GM12878 (cell line): Measurements from ENCODE around the gene BEST3. TPM values are rescaled to one million over a fixed set of nuclear protein-coding genes. Genes with fewer than 3 reads are reported as not detected.

Experiments used
- ATAC-seq: fragments of 200-7000 bp; cut with Tn5 transposase; 3 replicates; pipeline ENCODE4 v1.9.1; 2020; ENCODE audit warnings: mild to moderate bottlenecking, moderate library complexity
- BruUV-seq: library from RNA; stranded (reverse); fragments of 400-500 nt; replicated peaks from 2 replicates; lab custom pipeline; 2021; lab: Mats Ljungman, UMichigan
- CTCF ChIA-PET: fragments of 300-600 bp; sonication (Branson Sonifier 250); formaldehyde crosslinking; extraction: SDS; loops from one replicate; lab custom pipeline; 2021; ENCODE audit warnings: inconsistent platforms; lab: Yijun Ruan, JAX
- POLR2A ChIA-PET: fragments of 350-600 bp; formaldehyde crosslinking; extraction: SDS; loops from one replicate; lab custom pipeline; 2021; ENCODE audit warnings: inconsistent platforms; lab: Charles Lee
- RAD21 ChIA-PET: fragments of 300-600 bp; sonication (Branson Sonifier 250); formaldehyde crosslinking; loops from one replicate; lab custom pipeline; 2023; ENCODE audit warnings: antibody characterized with exemption; ENCODE audit not compliant: unreplicated experiment; lab: Charles Lee
- SMC1A ChIA-PET: fragments of 300-600 bp; sonication (Branson Sonifier 250); formaldehyde crosslinking; loops from one replicate; lab custom pipeline; 2023; ENCODE audit not compliant: unreplicated experiment, uncharacterized antibody; lab: Charles Lee
- DNase-seq: peaks from one replicate; pipeline ENCODE4 v3.0.0-alpha.2; 2011; ENCODE audit warnings: low read depth, low spot score
- FAIRE-seq: peaks from 3 replicates; lab custom pipeline; 2011; peaks lifted over from hg19 to GRCh38; lab: Jason Lieb, UNC
- H2AFZ ChIP-seq: 2 replicates; pipeline ENCODE4 v1.6.0; 2011; ENCODE audit warnings: low read depth, low read length, control low read depth; ENCODE audit not compliant: control insufficient read depth
- H3K27ac ChIP-seq: 2 replicates; pipeline ENCODE4 v1.5.1; 2011; ENCODE audit warnings: control low read depth; ENCODE audit not compliant: control insufficient read depth, insufficient read depth
- H3K27me3 ChIP-seq, 2 experiments: replicated peaks in 1 of 2; 2 replicates each; pipeline versions ENCODE4 v1.6.0 to v1.6.1; 2011; ENCODE audit warnings: low read length in 1 of 2; ENCODE audit not compliant: control insufficient read depth in 2 of 2, insufficient read depth in 2 of 2
- H3K36me3 ChIP-seq, 2 experiments: 2 replicates each; pipeline ENCODE4 v1.5.1; 2011; ENCODE audit warnings: low read length in 1 of 2; ENCODE audit not compliant: control insufficient read depth in 2 of 2, insufficient read depth in 2 of 2
- H3K4me1 ChIP-seq: 2 replicates; pipeline ENCODE4 v1.6.1; 2011; ENCODE audit warnings: mild to moderate bottlenecking, low read length, moderate library complexity, mixed read lengths; ENCODE audit not compliant: control insufficient read depth, insufficient read depth
- H3K4me2 ChIP-seq: 2 replicates; pipeline ENCODE4 v1.6.0; 2011; ENCODE audit warnings: control low read depth; ENCODE audit not compliant: control insufficient read depth, insufficient read depth
- H3K4me3 ChIP-seq: fragments of 200-600 bp; sonication (generic); 2 replicates; pipeline ENCODE4 v1.5.1; 2016
- H3K79me2 ChIP-seq: 2 replicates; pipeline ENCODE4 v1.6.0; 2011; ENCODE audit warnings: low read length; ENCODE audit not compliant: control insufficient read depth, insufficient read depth
- H3K9ac ChIP-seq: 2 replicates; pipeline ENCODE4 v1.8.0; 2011; ENCODE audit warnings: low read length, control low read depth, mixed read lengths; ENCODE audit not compliant: control insufficient read depth, insufficient read depth
- H3K9me3 ChIP-seq: replicated peaks from 3 replicates; pipeline ENCODE4 v1.5.1; 2011; ENCODE audit warnings: mild to moderate bottlenecking, low read length; ENCODE audit not compliant: control insufficient read depth, insufficient read depth
- H4K20me1 ChIP-seq: 2 replicates; pipeline ENCODE4 v1.6.0; 2011; ENCODE audit not compliant: control insufficient read depth, insufficient read depth
- ASH2L ChIP-seq: fragments of 300-600, 200-600 bp; sonication (generic); IDR thresholded peaks from 2 replicates; pipeline ENCODE4 v1.6.1; 2017; ENCODE audit warnings: low read depth, mild to moderate bottlenecking, borderline replicate concordance
- CHD2 ChIP-seq: IDR thresholded peaks from 2 replicates; pipeline ENCODE4 v1.6.1; 2011; ENCODE audit warnings: low read depth, low read length, improper control_type of control experiment, borderline replicate concordance
- ETV6 ChIP-seq, 2 experiments: fragments of 450-650 bp in 1 of 2; IDR thresholded peaks in 1 of 2; conservative IDR thresholded peaks in 1 of 2; 2 replicates each; pipeline ENCODE4 v1.6.1; 2014; ENCODE audit warnings: antibody characterized with exemption in 1 of 2, borderline replicate concordance in 1 of 2, low read depth in 1 of 2, mild to moderate bottlenecking in 1 of 2, moderate library complexity in 1 of 2
- NFYA ChIP-seq: IDR thresholded peaks from 2 replicates; pipeline ENCODE4 v1.6.1; 2011; ENCODE audit warnings: low read depth, mild to moderate bottlenecking, low read length, improper control_type of control experiment, borderline replicate concordance
- POLR2AphosphoS2 ChIP-seq: IDR thresholded peaks from 2 replicates; pipeline ENCODE4 v1.6.1; 2011; ENCODE audit warnings: low read depth, mild to moderate bottlenecking, low read length, improper control_type of control experiment, moderate library complexity
- TAF1 ChIP-seq: IDR thresholded peaks from 2 replicates; pipeline ENCODE4 v1.6.1; 2011; ENCODE audit warnings: mild to moderate bottlenecking, low read depth, low read length, borderline replicate concordance
- TCF7 ChIP-seq: IDR thresholded peaks from 2 replicates; pipeline ENCODE4 v1.6.1; 2014; ENCODE audit warnings: antibody characterized with exemption, borderline replicate concordance
- WGBS: methylation state at CpG from one replicate; pipeline ENCODE4 v1.1.6; 2016; ENCODE audit warnings: low lambda C conversion rate; ENCODE audit not compliant: insufficient replicate concordance, insufficient coverage; ENCODE audit errors: missing lambda C conversion rate; 5-methylcytosine and 5-hydroxymethylcytosine counted together
- in situ Hi-C: fragments of 300-500 bp; cut with MboI; formaldehyde crosslinking; loops from 9 replicates; pipeline ENCODE4 v1.14.3; 2018; ENCODE audit warnings: mixed read lengths
- intact Hi-C: fragments of 100-400 bp; cut with micrococcal nuclease; formaldehyde crosslinking; loops from one replicate; pipeline ENCODE4 v1.14.2; 2022; ENCODE audit not compliant: unreplicated experiment
- polyA plus RNA-seq, 11 experiments: library from polyadenylated mRNA; depleted of rRNA in 4 of 11; unstranded in 6 of 11; stranded (reverse) in 5 of 11; fragments of >200 nt; fragmentation: Nextera tagmentation in 4 of 11; fragmentation: Illumina TruSeq in 1 of 11; extraction: Ambion mirVana in 4 of 11; extraction: Trizol in 1 of 11; gene quantifications; 1 replicate in 1 of 11; 2 replicates in 10 of 11; pipeline versions ENCODE4 v1.2.1 to v1.2.3, GENCODE V29; 2011 to 2016; ENCODE audit warnings: inconsistent platforms in 2 of 11, missing spikeins in 2 of 11, low read depth in 1 of 11
- total RNA-seq, 4 experiments: library from RNA; depleted of rRNA in 3 of 4; stranded (reverse); fragments of >200 nt in 3 of 4; fragmentation: Illumina TruSeq in 1 of 4; extraction: Trizol in 1 of 4; gene quantifications; 2 replicates each; pipeline versions ENCODE4 v1.2.1 to v1.2.3, GENCODE V29; 2013 to 2021
- TF ChIP-seq, protein P1 (sequence below): IDR thresholded peaks from 2 replicates; pipeline ENCODE4 v1.6.1; 2012; ENCODE audit warnings: improper control_type of control experiment, low read depth, low read length; ENCODE audit not compliant: insufficient replicate concordance
- TF ChIP-seq, protein P2 (sequence below): fragments of 450-650 bp; IDR thresholded peaks from 2 replicates; pipeline ENCODE4 v1.6.1; 2017; ENCODE audit warnings: mild to moderate bottlenecking, moderate library complexity

BEST3 gene
- total and polyA plus RNA-seq, 10 of the 15 experiments (the other 5 are each of a cell fraction or from before 2014, with no cell fraction given) = not detected

DNA sequence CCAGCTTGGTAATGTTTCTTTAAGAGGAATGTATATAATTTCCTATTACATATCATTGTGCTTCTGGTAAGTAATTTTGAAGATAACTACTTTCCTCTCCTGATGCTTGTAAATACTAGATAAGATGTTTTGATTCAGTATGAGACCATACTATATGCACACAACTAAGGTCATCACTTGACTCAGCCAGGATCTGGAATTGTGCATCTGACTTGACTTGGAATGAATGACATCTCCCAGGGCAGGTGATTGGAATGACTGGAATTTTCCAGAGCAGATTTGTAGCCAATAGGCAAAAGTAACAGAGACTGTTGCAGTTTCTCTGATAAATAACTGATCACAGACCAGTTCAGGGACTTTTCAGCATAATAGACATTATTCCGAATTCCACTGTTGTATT lies 11.1 kb downstream of the BEST3 start (continued):
- TF ChIP-seq, protein P1, sequence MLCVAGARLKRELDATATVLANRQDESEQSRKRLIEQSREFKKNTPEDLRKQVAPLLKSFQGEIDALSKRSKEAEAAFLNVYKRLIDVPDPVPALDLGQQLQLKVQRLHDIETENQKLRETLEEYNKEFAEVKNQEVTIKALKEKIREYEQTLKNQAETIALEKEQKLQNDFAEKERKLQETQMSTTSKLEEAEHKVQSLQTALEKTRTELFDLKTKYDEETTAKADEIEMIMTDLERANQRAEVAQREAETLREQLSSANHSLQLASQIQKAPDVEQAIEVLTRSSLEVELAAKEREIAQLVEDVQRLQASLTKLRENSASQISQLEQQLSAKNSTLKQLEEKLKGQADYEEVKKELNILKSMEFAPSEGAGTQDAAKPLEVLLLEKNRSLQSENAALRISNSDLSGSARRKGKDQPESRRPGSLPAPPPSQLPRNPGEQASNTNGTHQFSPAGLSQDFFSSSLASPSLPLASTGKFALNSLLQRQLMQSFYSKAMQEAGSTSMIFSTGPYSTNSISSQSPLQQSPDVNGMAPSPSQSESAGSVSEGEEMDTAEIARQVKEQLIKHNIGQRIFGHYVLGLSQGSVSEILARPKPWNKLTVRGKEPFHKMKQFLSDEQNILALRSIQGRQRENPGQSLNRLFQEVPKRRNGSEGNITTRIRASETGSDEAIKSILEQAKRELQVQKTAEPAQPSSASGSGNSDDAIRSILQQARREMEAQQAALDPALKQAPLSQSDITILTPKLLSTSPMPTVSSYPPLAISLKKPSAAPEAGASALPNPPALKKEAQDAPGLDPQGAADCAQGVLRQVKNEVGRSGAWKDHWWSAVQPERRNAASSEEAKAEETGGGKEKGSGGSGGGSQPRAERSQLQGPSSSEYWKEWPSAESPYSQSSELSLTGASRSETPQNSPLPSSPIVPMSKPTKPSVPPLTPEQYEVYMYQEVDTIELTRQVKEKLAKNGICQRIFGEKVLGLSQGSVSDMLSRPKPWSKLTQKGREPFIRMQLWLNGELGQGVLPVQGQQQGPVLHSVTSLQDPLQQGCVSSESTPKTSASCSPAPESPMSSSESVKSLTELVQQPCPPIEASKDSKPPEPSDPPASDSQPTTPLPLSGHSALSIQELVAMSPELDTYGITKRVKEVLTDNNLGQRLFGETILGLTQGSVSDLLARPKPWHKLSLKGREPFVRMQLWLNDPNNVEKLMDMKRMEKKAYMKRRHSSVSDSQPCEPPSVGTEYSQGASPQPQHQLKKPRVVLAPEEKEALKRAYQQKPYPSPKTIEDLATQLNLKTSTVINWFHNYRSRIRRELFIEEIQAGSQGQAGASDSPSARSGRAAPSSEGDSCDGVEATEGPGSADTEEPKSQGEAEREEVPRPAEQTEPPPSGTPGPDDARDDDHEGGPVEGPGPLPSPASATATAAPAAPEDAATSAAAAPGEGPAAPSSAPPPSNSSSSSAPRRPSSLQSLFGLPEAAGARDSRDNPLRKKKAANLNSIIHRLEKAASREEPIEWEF = no peak

DNA sequence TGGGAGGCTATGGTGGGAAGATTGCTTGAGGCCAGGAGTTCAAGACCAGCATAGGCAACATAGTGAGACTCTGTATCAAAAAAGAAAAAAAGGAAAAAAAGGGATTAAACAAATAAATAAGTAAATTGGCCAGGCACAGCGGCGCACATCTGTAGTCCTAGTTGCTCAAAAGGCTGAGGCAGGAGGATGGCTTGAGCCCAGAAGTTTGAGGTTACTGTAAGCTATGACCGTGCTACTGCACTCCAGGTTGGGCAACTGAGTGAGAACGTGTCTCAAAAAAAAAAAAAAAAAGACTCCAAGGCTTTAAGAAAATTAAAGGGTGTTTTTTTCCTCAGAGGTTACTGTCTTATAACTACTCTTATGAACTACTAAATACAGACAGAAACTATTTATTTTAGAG lies 11.7 kb downstream of the BEST3 start:
- ChIA-PET CTCF (no interaction called here), RAD21 (no interaction called here), SMC1A (interaction anchor here (1.2 kb wide), 1 partner anchor 47 kb away, joined by 3 read pairs; no protein-coding TSS in a partner anchor), POLR2A (interaction anchor here (0.6 kb wide), 1 partner anchor 426 kb away, joined by 6 read pairs; no protein-coding TSS in a partner anchor)
- Histone ChIP-seq H3K4me3 (no peak overlapping the region), H3K27me3 (no peaks in the 10 kb centered on the region; a peak in 1 of 4 replicates), H3K36me3 (no peaks in the 10 kb centered on the region), H3K9me3 (no peaks in the 10 kb centered on the region), H3K27ac (no peak overlapping the region), H4K20me1 (no peaks in the 10 kb centered on the region), H3K4me2 (no peak overlapping the region), H2AFZ (no peak overlapping the region), H3K9ac (no peak overlapping the region), H3K79me2 (no peaks in the 10 kb centered on the region), H3K4me1 (no peaks in the 10 kb centered on the region)
- TF ChIP-seq NFYA = no peak
- TF ChIP-seq TCF7 = no peak
- TF ChIP-seq CHD2 = no peak
- TF ChIP-seq, protein P2, sequence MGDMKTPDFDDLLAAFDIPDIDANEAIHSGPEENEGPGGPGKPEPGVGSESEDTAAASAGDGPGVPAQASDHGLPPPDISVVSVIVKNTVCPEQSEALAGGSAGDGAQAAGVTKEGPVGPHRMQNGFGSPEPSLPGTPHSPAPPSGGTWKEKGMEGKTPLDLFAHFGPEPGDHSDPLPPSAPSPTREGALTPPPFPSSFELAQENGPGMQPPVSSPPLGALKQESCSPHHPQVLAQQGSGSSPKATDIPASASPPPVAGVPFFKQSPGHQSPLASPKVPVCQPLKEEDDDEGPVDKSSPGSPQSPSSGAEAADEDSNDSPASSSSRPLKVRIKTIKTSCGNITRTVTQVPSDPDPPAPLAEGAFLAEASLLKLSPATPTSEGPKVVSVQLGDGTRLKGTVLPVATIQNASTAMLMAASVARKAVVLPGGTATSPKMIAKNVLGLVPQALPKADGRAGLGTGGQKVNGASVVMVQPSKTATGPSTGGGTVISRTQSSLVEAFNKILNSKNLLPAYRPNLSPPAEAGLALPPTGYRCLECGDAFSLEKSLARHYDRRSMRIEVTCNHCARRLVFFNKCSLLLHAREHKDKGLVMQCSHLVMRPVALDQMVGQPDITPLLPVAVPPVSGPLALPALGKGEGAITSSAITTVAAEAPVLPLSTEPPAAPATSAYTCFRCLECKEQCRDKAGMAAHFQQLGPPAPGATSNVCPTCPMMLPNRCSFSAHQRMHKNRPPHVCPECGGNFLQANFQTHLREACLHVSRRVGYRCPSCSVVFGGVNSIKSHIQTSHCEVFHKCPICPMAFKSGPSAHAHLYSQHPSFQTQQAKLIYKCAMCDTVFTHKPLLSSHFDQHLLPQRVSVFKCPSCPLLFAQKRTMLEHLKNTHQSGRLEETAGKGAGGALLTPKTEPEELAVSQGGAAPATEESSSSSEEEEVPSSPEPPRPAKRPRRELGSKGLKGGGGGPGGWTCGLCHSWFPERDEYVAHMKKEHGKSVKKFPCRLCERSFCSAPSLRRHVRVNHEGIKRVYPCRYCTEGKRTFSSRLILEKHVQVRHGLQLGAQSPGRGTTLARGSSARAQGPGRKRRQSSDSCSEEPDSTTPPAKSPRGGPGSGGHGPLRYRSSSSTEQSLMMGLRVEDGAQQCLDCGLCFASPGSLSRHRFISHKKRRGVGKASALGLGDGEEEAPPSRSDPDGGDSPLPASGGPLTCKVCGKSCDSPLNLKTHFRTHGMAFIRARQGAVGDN = no peak
- no peak for TF ChIP-seq POLR2AphosphoS2
- no peak for TF ChIP-seq ASH2L
- TF ChIP-seq ETV6 (conservative IDR thresholded peaks at IDR 0.05 in 1 of 2, IDR thresholded peaks at IDR 0.05 in 1 of 2; ENCODE audit: borderline replicate concordance in 1 of 2, low read depth in 1 of 2) = no peak
- TF ChIP-seq TAF1 = no peak
- no peak for FAIRE-seq
- intact Hi-C loops (no loop called here), in situ Hi-C loops (no loop called here)
- BruUV-seq = no TSS peak
- DNase-seq = no peak
- WGBS = 24% methylated on average over 3 of the region's 4 CpGs
- ATAC-seq = no peak
